H1 (cell line): Measurements from ENCODE around the gene FADD. TPM values are rescaled to one million over a fixed set of nuclear protein-coding genes. Genes with fewer than 3 reads are reported as not detected.

Experiments used
- CTCF ChIA-PET: fragments of 300-600 bp; sonication (Branson Sonifier 250); formaldehyde crosslinking; loops from one replicate; lab custom pipeline; 2021; ENCODE audit not compliant: partially characterized antibody; lab: Charles Lee
- POLR2A ChIA-PET: fragments of 300-600 bp; sonication (Branson Sonifier 250); formaldehyde crosslinking; loops from one replicate; lab custom pipeline; 2021; ENCODE audit warnings: inconsistent platforms; ENCODE audit not compliant: partially characterized antibody; lab: Charles Lee
- DNase-seq, 2 experiments: peaks; one replicate each; pipeline versions ENCODE4 v3.0.0 to v3.0.0-alpha.2; 2010 to 2022; ENCODE audit warnings: low spot score in 2 of 2, low read depth in 1 of 2, mixed read lengths in 1 of 2
- FAIRE-seq: peaks from 2 replicates; lab custom pipeline; 2011; peaks lifted over from hg19 to GRCh38; lab: Jason Lieb, UNC
- H2AFZ ChIP-seq: 2 replicates; pipeline ENCODE4 v1.8.1; 2012; ENCODE audit warnings: low read length, inconsistent platforms
- H2AK5ac ChIP-seq: 2 replicates; pipeline ENCODE4 v1.6.1; 2013; ENCODE audit warnings: low read depth, low read length
- H2BK120ac ChIP-seq: replicated peaks from 2 replicates; pipeline ENCODE3; 2013; ENCODE audit warnings: low read depth, low read length, inconsistent platforms
- H2BK12ac ChIP-seq: 2 replicates; pipeline ENCODE4 v1.6.1; 2013; ENCODE audit warnings: low read depth, low read length
- H2BK15ac ChIP-seq: 2 replicates; pipeline ENCODE4 v1.6.1; 2013; ENCODE audit warnings: low read length
- H2BK20ac ChIP-seq: 2 replicates; pipeline ENCODE4 v1.6.1; 2013; ENCODE audit warnings: low read length
- H2BK5ac ChIP-seq: 2 replicates; pipeline ENCODE4 v1.6.1; 2013; ENCODE audit warnings: low read depth, low read length
- H3K14ac ChIP-seq: 2 replicates; pipeline ENCODE4 v1.6.1; 2013; ENCODE audit warnings: inconsistent platforms; ENCODE audit not compliant: insufficient read length
- H3K18ac ChIP-seq: 2 replicates; pipeline ENCODE4 v1.6.1; 2013; ENCODE audit warnings: low read length; ENCODE audit errors: extremely low read depth
- H3K23ac ChIP-seq: 2 replicates; pipeline ENCODE4 v1.6.1; 2013; ENCODE audit warnings: inconsistent platforms; ENCODE audit not compliant: insufficient read length
- H3K23me2 ChIP-seq: 2 replicates; pipeline ENCODE4 v1.6.1; 2013; ENCODE audit warnings: low read depth, low read length
- H3K27ac ChIP-seq: 2 replicates; pipeline ENCODE4 v1.6.1; 2011; ENCODE audit warnings: low read depth, low read length, inconsistent platforms
- H3K27me3 ChIP-seq, 4 experiments: replicated peaks in 1 of 4; 1 replicate in 1 of 4; 2 replicates in 3 of 4; pipeline versions ENCODE4 v1.6.1 to v1.8.1; 2011 to 2013; ENCODE audit warnings: low read length in 3 of 4, mild to moderate bottlenecking in 3 of 4, inconsistent platforms in 2 of 4, mixed read lengths in 2 of 4, moderate library complexity in 1 of 4; ENCODE audit not compliant: control insufficient read depth in 3 of 4, insufficient read depth in 3 of 4; ENCODE audit errors: extremely low read depth in 1 of 4
- H3K36me3 ChIP-seq, 4 experiments: 2 replicates each; pipeline versions ENCODE4 v1.6.1 to v1.8.1; 2011 to 2013; ENCODE audit warnings: mild to moderate bottlenecking in 4 of 4, low read length in 3 of 4, moderate library complexity in 2 of 4, control low read depth in 1 of 4, inconsistent platforms in 1 of 4; ENCODE audit not compliant: insufficient read depth in 4 of 4, control insufficient read depth in 2 of 4
- H3K4ac ChIP-seq: replicated peaks from 2 replicates; pipeline ENCODE3; 2013; ENCODE audit warnings: low read length, low read depth, mixed read lengths, inconsistent platforms; ENCODE audit not compliant: insufficient read length
- H3K4me1 ChIP-seq, 4 experiments: replicated peaks in 1 of 4; 1 replicate in 1 of 4; 2 replicates in 3 of 4; pipeline versions ENCODE4 v1.6.1 to v1.8.1; 2011 to 2013; ENCODE audit warnings: low read length in 3 of 4, inconsistent platforms in 2 of 4, mixed read lengths in 1 of 4; ENCODE audit not compliant: insufficient read depth in 4 of 4, control insufficient read depth in 3 of 4
- H3K4me2 ChIP-seq, 2 experiments: 2 replicates each; pipeline versions ENCODE4 v1.6.1 to v1.8.1; 2011 to 2013; ENCODE audit warnings: low read depth in 2 of 2, low read length in 2 of 2, control low read depth in 1 of 2, inconsistent platforms in 1 of 2, mild to moderate bottlenecking in 1 of 2; ENCODE audit not compliant: insufficient read depth in 1 of 2
- H3K4me3 ChIP-seq, 4 experiments: fragments of 200-600, 300-600 bp in 1 of 4; sonication (generic), shearing (Covaris generic), sonication (Bioruptor Twin) in 1 of 4; 2 replicates each; pipeline versions ENCODE4 v1.5.1 to v1.8.1; 2011 to 2016; ENCODE audit warnings: low read length in 4 of 4, low read depth in 3 of 4, control low read depth in 2 of 4, inconsistent platforms in 2 of 4, mild to moderate bottlenecking in 2 of 4, mixed read lengths in 1 of 4, moderate library complexity in 1 of 4; ENCODE audit not compliant: insufficient read depth in 2 of 4; ENCODE audit errors: extremely low read depth in 1 of 4
- H3K56ac ChIP-seq: replicated peaks from 2 replicates; pipeline ENCODE3; 2013; ENCODE audit warnings: low read depth, mild to moderate bottlenecking, mixed read lengths, low read length, inconsistent platforms; ENCODE audit not compliant: insufficient read length
- H3K79me1 ChIP-seq: 2 replicates; pipeline ENCODE4 v1.6.1; 2013; ENCODE audit warnings: low read depth, low read length, control low read depth
- H3K79me2 ChIP-seq, 2 experiments: 2 replicates each; pipeline versions ENCODE4 v1.6.1 to v1.8.1; 2012 to 2013; ENCODE audit warnings: low read length in 2 of 2, mild to moderate bottlenecking in 2 of 2, inconsistent platforms in 1 of 2; ENCODE audit not compliant: insufficient read depth in 2 of 2, control insufficient read depth in 1 of 2
- H3K9ac ChIP-seq, 4 experiments: replicated peaks in 1 of 4; 1 replicate in 1 of 4; 2 replicates in 3 of 4; pipeline versions ENCODE4 v1.6.1 to v1.8.1; 2011 to 2013; ENCODE audit warnings: low read depth in 3 of 4, low read length in 3 of 4, control low read depth in 2 of 4, mild to moderate bottlenecking in 2 of 4, moderate library complexity in 2 of 4, inconsistent platforms in 1 of 4; ENCODE audit errors: extremely low read depth in 1 of 4
- H3K9me3 ChIP-seq, 2 experiments: 2 replicates each; pipeline versions ENCODE4 v1.6.1 to v1.8.1; 2012 to 2013; ENCODE audit warnings: mild to moderate bottlenecking in 2 of 2, moderate library complexity in 2 of 2, control low read depth in 1 of 2, inconsistent platforms in 1 of 2, low read depth in 1 of 2, low read length in 1 of 2, mixed read lengths in 1 of 2; ENCODE audit not compliant: insufficient read depth in 2 of 2
- H4K20me1 ChIP-seq, 2 experiments: replicated peaks in 1 of 2; 2 replicates each; pipeline versions ENCODE3 to v1.8.1; 2011 to 2013; ENCODE audit warnings: inconsistent platforms in 2 of 2, low read length in 2 of 2, mild to moderate bottlenecking in 1 of 2; ENCODE audit not compliant: insufficient read depth in 2 of 2, control insufficient read depth in 1 of 2
- H4K5ac ChIP-seq: 2 replicates; pipeline ENCODE4 v1.6.1; 2013; ENCODE audit warnings: low read length, low read depth, mixed read lengths, inconsistent platforms; ENCODE audit not compliant: insufficient read length
- H4K8ac ChIP-seq: 2 replicates; pipeline ENCODE4 v1.8.0; 2013; ENCODE audit warnings: mild to moderate bottlenecking, moderate library complexity, low read length, inconsistent platforms; ENCODE audit not compliant: insufficient read depth; ENCODE audit errors: extremely low read depth
- H4K91ac ChIP-seq: replicated peaks from 2 replicates; pipeline ENCODE3; 2013; ENCODE audit warnings: low read length, mixed read lengths, inconsistent platforms; ENCODE audit not compliant: insufficient read length
- CHD1 ChIP-seq: IDR thresholded peaks from 2 replicates; pipeline ENCODE4 v1.6.1; 2012; ENCODE audit warnings: low read depth, low read length, improper control_type of control experiment
- EZH2 ChIP-seq: fragments of 200-600 bp; sonication (generic); IDR thresholded peaks from 2 replicates; pipeline ENCODE4 v1.7.1; 2012; ENCODE audit warnings: low read depth, mild to moderate bottlenecking, moderate library complexity, low read length, inconsistent platforms; ENCODE audit not compliant: severe bottlenecking
- HDAC2 ChIP-seq, 2 experiments: fragments of 300-600 bp in 1 of 2; sonication (generic) in 1 of 2; IDR thresholded peaks; 2 replicates each; pipeline ENCODE4 v1.6.1; 2011 to 2012; ENCODE audit warnings: low read depth in 2 of 2, low read length in 2 of 2, mild to moderate bottlenecking in 2 of 2, moderate library complexity in 2 of 2, borderline replicate concordance in 1 of 2, inconsistent platforms in 1 of 2
- KDM1A ChIP-seq: fragments of 200-600, 300-600 bp; sonication (generic); IDR thresholded peaks from 2 replicates; pipeline ENCODE4 v1.7.1; 2016; ENCODE audit warnings: mild to moderate bottlenecking, low read length, borderline replicate concordance
- SIN3A ChIP-seq, 2 experiments: IDR thresholded peaks in 1 of 2; conservative IDR thresholded peaks in 1 of 2; 2 replicates each; pipeline ENCODE4 v1.6.1; 2011 to 2012; ENCODE audit warnings: low read length in 2 of 2, improper control_type of control experiment in 1 of 2, low read depth in 1 of 2, mild to moderate bottlenecking in 1 of 2
- TAF1 ChIP-seq: IDR thresholded peaks from 2 replicates; pipeline ENCODE4 v1.6.1; 2011; ENCODE audit warnings: mild to moderate bottlenecking, low read depth, low read length
- WGBS, 2 experiments: shearing (Covaris generic) in 1 of 2; methylation state at CpG; one replicate each; pipeline versions ENCODE4 v1.1.6 to v1.1.7; 2013 to 2015; ENCODE audit warnings: low lambda C conversion rate in 2 of 2, mixed read lengths in 2 of 2, inconsistent platforms in 1 of 2, low coverage in 1 of 2, missing lambda C conversion rate in 1 of 2; ENCODE audit not compliant: insufficient replicate concordance in 2 of 2, insufficient coverage in 1 of 2, insufficient read length in 1 of 2; ENCODE audit errors: extremely low coverage in 1 of 2, missing lambda C conversion rate in 1 of 2; 5-methylcytosine and 5-hydroxymethylcytosine counted together
- polyA plus RNA-seq, 7 experiments: library from polyadenylated mRNA; depleted of rRNA in 3 of 7; stranded (reverse) in 5 of 7; unstranded in 2 of 7; fragments of >200 nt in 5 of 7; fragments of 200-250 nt in 2 of 7; gene quantifications; 1 replicate in 5 of 7; 2 replicates in 1 of 7; 4 replicates in 1 of 7; pipeline versions ENCODE4 v1.2.1 to v1.2.3, GENCODE V29; 2011 to 2013; ENCODE audit warnings: missing spikeins in 2 of 7, mixed read lengths in 2 of 7
- total RNA-seq: library from RNA; stranded (reverse); fragmentation: NEBNext Ultra II Directional; extraction: Animal tissue kit (Norgen Biotek cat#: 25700); gene quantifications from 2 replicates; pipeline ENCODE4 v1.2.1, GENCODE V29; 2021

The FADD gene
- total and polyA plus RNA-seq, 2 of the 8 experiments (the other 6 are each of a cell fraction or from before 2014, with no cell fraction given): 29.0 to 43.9 TPM

DNA sequence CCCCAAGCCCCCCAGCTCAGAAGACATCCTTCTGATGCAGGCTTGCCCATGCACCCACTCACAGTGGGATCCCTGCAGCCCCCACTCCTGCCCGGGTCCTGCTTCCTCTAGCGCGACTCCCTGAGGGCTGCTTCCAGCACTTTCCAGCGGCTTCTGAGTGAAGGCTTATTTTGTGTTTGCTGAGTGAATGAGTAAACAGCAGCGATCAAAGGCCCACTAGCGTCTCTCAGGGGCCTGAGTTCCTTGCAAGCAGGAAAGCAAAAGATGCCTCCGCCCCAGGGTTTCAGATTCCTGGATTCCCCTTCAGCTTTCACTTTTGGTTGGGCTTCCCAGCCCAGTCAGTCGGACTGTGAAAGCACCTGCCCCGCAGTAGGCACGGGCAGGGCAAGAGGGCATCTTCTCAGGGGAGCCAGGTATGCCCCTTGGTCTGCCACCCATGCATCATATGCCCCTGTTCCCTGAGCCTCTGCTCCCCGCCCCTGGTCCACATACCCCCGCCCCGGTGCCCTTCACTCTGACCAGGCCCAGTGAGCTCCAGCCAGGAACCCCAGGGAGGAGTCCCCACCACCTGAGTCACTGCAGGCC is 9.2 kb downstream of the FADD start:
- TF ChIP-seq KDM1A (no peak), SIN3A (conservative IDR thresholded peaks at IDR 0.05 in 1 of 2, IDR thresholded peaks at IDR 0.05 in 1 of 2; ENCODE audit: low read depth in 1 of 2, low read length in 2 of 2) (no peak), EZH2 (no peak), TAF1 (no peak), CHD1 (no peak), HDAC2 (IDR thresholded peaks at IDR 0.05; ENCODE audit: borderline replicate concordance in 1 of 2, low read depth in 2 of 2, low read length in 2 of 2) (no peak)
- peaks cover 2 to 9% of the 10 kb centered on the region in 2 experiments for H4K20me1 ChIP-seq
- H3K4me2 ChIP-seq: no peak overlapping the region
- no peak overlapping the region for H3K23ac ChIP-seq
- peaks cover 0 to 7% (median 1%) of the 10 kb centered on the region in 4 experiments; a peak in 3 of 8 replicates for H3K36me3 ChIP-seq
- H2AFZ ChIP-seq: no peak overlapping the region
- no peaks in the 10 kb centered on the region for H3K9me3 ChIP-seq
- H2AK5ac ChIP-seq: peak overlapping the region; percentile 44; the same call in 1 of the 2 replicates
- H4K8ac ChIP-seq: no peak overlapping the region
- H3K4ac ChIP-seq: no peak overlapping the region
- no peak overlapping the region for H3K56ac ChIP-seq
- no peak overlapping the region for H4K91ac ChIP-seq
- FAIRE-seq (no peak), DNase-seq (peak in 1 of 2 experiments; percentile 61)
- H2BK5ac ChIP-seq: peak overlapping the region; percentile 72; the same call in 1 of the 2 replicates
- 79% methylated on average over 10 of the region's 13 CpGs; no CpG with 5 or more reads in 1 of the 2 experiments for WGBS, 2 experiments
- H3K14ac ChIP-seq: no peak overlapping the region
- peak overlapping the region; percentile 91 for H2BK20ac ChIP-seq
- ChIA-PET CTCF (no interaction called here), POLR2A (interaction anchor here (1.3 to 2.9 kb wide), 3 partner anchors 8 to 55 kb away, joined by 3 to 22 read pairs (median 6); partner anchors contain the start of gene FADD)
- H2BK15ac ChIP-seq: 0 out of 2 replicates have a peak overlapping the region, but pooled peaks have one; percentile 49
- peak overlapping the region; percentile 88; the same call in 1 of the 2 replicates for H2BK12ac ChIP-seq
- no peak overlapping the region for H3K4me3 ChIP-seq
- H4K5ac ChIP-seq: no peak overlapping the region
- H2BK120ac ChIP-seq: no peak overlapping the region
- H3K23me2 ChIP-seq: no peaks in the 10 kb centered on the region
- H3K18ac ChIP-seq: peak overlapping the region; percentile 81
- no peaks in the 10 kb centered on the region for H3K27me3 ChIP-seq
- peaks cover 0 to 4% of the 10 kb centered on the region in 2 experiments; a peak in 1 of 4 replicates for H3K79me2 ChIP-seq
- H3K27ac ChIP-seq: no peak overlapping the region
- no peaks in the 10 kb centered on the region for H3K79me1 ChIP-seq
- H3K9ac ChIP-seq: no peak overlapping the region
- H3K4me1 ChIP-seq: peaks cover 0 to 18% (median 3%) of the 10 kb centered on the region in 4 experiments; a peak in 4 of 7 replicates
